Measurements from ENCODE around the gene GDA.
"Not testable (repeated sequence)": the region's sequence is repeated elsewhere in the genome, so short reads cannot be mapped to it uniquely, and the experiment has no call there.

Gene GDA

DNA sequence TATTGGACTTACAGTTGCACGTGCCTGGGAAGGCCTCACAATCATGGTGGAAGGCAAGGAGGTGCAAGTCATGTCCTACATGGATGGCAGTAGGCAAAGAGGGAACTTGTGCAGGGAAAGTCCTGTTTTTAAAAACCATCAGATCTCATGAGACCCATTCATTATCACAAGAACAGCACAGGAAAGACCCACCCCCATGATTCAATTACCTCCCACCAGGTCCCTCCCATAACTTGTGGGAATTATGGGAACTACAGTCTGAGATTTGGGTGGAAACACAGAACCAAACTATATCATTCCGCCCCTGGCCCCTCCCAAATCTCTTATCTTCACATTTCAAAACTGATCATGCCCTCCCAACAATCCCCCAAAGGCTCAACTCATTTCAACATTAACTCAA lies 140.2 kb downstream of the GDA start:
- no peak for DNase-seq

- DNase-seq, result no peak
Measured at GRCh38 chr9:72290311-72290710, 141.1 kb downstream of the GDA start.

DNA sequence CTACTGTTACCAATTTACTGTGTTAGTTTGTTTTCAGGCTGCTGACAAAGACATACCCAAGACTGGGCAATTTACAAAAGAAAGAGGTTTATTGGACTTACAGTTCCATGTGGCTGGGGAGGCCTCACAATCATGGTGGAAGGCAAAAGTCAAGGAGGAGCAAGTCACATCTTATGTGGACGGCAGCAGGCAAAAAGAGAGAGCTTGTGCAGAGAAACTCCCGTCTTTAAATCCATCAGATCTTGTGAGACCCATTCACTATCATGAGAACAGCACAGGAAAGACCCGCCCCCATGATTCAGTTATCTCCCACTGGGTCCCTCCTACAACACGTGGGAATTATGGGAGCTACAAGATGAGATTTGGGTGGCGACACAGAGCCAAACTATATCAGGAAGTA lies 142.3 kb downstream of the GDA start:
- not testable (repeated sequence) for DNase-seq

GRCh38 chr9:72292256-72292682 lies 143.0 kb downstream of the GDA start:
- peak; percentile 6 to 67 (median 20) for DNase-seq

GRCh38 chr9:72292874-72293607 lies 143.8 kb downstream of the GDA start:
- peak in 2 of 3 experiments; percentile 50 to 71 for DNase-seq

- no peak for DNase-seq
Measured at GRCh38 chr9:72294936-72295335, 145.7 kb downstream of the GDA start.

DNA sequence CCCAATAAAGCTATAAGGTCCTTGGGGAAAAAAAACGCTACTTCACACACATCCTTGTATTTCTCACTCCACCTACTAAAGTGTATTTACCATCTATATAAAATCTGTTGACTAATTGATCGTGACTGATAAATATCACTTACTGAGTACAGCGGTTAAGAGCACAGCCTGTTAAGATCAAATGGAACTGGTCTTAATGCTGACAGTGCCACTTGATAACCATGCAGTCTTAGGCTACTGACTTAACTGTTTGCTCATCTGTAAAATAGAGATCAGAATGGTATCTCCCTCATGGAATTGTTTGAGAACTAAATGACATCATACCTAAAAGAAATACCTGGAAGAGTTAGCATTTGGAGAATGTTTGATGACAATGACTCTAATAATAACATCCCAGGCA lies 148.3 kb downstream of the GDA start:
- no peak for DNase-seq

- DNase-seq, result no peak
Measured at GRCh38 chr9:72299017-72299603, 149.9 kb downstream of the GDA start.

GRCh38 chr9:72300873-72301272 lies 151.6 kb downstream of the GDA start:
- DNase-seq, result no peak
